GM21529 (cell line): ENCODE measurements around the gene PHOX2A.

Experiments used
- ATAC-seq: cut with Tn5 transposase; IDR thresholded peaks from one replicate; pipeline ENCODE4 v1.9.1; 2021; ENCODE audit not compliant: unreplicated experiment

The PHOX2A gene

GRCh38 chr11:72250661-72251464, 6.9 kb upstream of the PHOX2A start:
- no peak for ATAC-seq

DNA sequence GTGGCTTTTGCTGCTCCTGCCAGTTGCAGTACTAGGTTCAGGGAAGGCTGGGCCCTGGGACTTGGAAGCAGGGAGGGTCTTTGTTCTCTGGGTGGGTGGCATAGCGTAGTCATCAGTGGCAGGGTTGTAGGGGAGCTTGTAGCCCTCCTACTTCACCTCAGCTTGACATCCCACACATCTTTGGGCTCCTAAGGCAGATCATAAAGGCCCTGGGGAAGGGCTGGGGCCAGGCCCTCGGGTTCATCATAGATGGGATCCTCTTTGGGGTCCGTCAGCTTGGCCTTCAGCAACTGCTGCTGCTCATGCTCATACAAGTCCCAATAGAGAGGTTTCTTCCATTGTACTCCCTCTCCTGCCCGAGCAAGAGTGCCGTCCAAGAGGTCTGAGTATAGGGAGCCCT, 6.0 kb upstream of the PHOX2A start:
- ATAC-seq, result no peak

- ATAC-seq, result no peak
Measured at GRCh38 chr11:72247584-72247983, 3.6 kb upstream of the PHOX2A start.

- ATAC-seq, result no peak
Measured at GRCh38 chr11:72245263-72245816, 1.4 kb upstream of the PHOX2A start.

DNA sequence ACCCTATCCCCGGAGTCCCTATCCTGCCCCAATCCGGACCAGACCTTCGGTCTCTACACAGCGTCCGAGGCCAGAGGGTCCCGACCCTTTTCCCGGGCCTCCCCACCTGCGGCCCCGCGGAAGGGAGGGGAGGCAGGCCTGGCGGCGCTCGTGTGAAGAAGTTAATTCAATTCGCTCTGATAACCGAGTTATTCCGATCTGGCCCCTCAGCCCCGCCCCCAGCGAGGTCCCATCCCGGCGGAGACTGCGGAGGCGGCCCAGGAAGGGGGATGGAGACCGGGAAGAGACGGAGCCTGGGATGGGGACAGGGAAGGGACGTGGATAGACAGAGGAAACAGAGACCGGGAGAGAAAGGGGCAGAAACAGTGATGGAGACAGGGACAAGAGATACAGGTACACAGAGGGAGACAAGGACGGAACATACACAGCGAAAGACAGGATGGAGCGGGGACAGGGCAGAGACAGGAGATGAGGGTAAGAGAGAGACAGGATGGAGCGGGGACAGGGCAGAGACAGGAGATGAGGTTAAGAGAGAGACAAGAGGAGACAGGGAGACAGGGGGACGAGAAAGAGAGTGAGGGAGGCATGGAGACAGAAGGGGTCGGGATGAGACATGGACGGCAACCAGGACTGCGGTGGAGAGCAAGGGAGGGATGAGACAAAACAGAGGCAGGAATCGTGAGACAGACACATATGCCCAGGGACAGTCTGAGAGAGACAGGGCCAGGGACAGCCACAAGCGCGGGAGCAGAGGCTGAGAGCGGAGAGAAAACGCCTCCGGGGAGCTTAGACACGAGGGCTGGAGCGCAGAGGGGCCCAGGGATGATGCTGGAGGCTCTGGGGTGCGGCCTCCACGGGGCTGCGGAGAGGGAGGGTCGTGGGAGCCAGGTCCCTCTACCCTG, 636 bp upstream of the PHOX2A start:
- ATAC-seq, result no peak

GRCh38 chr11:72243173-72244059, 560 bp downstream of the PHOX2A start:
- ATAC-seq, result no peak

- ATAC-seq, result no peak
Measured at GRCh38 chr11:72242141-72242540, 1.8 kb downstream of the PHOX2A start.

GRCh38 chr11:72241291-72241781, 2.6 kb downstream of the PHOX2A start:
- no peak for ATAC-seq

DNA sequence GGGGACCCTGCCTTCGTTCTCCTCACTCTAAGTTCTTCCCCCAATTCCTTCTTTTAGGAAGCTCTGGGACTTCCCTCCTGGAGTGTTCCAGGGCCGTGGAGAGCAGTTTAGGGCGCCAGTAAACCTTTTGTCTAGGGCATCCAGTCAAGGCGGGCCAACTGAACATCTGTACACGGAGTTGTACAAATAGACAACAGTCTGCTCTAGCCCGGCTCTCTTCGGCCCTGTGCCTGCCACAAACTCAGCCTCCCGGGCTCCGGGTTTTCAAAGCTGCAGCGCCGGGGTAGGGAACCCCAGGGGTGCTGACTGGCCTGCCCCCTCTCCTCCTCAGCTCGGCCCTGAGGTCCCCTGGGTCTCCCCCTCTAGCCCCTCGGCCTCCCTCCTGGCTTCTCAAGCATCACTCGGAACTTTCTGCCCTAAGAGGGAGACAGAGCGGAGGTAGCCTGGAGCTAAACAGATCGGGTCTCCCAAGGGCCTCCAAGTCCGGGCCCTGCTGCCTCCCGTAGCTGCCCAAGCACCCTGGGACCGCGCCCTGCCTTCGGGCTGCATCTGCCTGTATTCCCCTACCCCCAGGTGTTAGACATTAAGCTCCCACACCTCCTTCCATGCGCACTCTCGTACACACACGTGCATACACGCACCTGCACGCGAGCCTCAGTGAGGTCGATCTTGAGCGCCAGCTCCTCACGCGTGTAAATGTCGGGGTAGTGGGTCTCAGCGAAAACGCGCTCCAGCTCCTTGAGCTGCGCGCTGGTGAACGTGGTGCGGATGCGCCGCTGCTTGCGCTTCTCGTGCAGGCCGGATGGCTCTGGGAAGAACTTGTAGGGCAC, 3.3 kb downstream of the PHOX2A start:
- ATAC-seq, result no peak

- no peak for ATAC-seq
Measured at GRCh38 chr11:72239849-72240460, 4.0 kb downstream of the PHOX2A start.

- no peak for ATAC-seq
Measured at GRCh38 chr11:72239313-72239848, 4.6 kb downstream of the PHOX2A start.

GRCh38 chr11:72238492-72239312, 5.3 kb downstream of the PHOX2A start:
- ATAC-seq, result no peak

DNA sequence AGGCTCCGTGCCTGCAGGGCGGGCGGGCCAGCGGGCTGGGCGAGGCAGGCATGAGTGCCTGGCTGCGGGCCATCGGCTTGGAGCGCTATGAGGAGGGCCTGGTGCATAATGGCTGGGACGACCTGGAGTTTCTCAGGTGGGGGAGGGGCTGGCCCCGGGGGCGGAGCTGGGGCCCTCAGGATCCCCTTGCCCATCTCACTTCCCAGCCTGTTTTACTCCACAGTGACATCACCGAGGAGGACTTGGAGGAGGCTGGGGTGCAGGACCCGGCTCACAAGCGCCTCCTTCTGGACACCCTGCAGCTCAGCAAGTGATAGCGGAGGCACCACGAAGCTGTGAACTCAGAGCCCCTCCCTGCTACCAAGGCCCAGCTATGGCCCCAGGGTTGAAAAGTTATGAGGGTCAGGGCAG, 5.9 kb downstream of the PHOX2A start:
- no peak for ATAC-seq

DNA sequence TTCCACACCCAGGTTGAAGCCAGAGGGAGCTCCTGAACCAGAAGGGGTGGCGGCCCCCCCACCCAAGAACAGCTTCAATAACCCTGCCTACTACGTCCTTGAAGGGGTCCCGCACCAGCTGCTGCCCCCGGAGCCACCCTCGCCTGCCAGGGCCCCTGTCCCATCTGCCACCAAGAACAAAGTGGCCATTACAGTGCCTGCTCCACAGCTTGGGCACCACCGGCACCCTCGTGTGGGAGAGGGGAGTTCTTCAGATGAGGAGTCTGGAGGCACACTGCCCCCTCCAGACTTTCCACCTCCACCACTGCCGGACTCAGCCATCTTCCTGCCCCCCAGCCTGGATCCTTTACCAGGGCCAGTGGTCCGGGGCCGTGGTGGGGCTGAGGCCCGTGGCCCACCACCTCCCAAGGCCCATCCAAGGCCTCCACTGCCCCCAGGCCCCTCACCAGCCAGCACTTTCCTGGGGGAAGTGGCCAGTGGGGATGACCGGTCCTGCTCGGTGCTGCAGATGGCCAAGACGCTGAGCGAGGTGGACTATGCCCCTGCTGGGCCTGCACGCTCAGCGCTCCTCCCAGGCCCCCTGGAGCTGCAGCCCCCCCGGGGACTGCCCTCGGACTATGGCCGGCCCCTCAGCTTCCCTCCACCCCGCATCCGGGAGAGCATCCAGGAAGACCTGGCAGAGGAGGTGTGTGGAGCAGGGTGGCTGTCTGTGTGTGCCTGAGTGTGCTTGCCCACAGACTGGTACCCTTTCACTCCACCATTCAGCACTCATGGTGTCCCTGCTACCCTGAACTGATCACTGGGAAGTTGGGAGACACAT, 6.7 kb downstream of the PHOX2A start:
- no peak for ATAC-seq

DNA sequence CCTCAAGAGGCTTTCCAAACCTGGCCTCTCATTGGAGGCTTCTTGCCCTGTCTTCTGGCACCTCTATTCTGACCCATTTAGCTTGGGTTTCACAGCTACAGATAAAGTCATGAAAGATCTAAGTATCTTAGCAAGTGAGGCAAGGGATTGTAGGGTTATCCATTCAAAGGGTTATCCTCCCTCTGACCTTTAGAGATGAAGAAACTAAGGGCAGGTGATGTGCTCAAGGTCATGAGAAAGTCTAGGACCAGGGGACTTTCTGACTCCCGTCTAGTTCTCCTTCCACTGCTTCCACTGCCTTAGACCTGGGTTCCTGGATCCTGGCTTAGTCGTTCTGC, 7.2 kb downstream of the PHOX2A start:
- ATAC-seq, result no peak

DNA sequence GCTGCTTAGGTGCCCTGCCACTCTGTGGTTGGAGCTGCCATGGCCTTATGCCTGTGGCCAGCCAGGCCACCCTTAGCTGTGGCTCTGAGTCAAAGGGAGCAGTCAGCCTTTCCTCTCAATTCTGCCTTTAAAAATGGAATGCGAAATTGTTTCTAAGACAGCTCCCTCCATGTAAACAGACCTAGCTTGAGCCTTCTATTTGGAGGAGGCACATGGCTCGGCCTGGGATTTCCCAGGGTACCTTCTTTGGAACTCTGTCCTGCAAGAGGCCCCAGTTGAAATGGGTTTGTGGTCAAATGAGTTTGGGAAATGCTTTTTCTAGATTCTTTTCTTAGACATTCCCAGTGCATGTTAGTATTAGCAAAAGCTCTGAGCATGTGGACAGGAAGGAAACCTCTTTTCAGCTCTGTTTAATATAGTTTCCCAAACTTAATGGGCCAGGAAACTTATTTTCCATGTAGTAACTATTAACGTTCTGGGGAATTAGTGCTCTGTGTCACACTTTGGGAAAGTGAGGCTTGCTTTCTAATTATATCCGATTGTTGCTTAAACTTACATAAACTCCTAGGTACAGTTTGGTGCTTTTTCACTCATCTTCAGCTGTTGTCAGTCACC, 7.8 kb downstream of the PHOX2A start:
- ATAC-seq, result no peak
